Testis (tissue), 2 donors: Measurements from ENCODE around the gene FBXW9.

Experiments used
- CTCF ChIP-seq, 3 experiments: fragments of 450-650 bp in 2 of 3; fragments of 200-600 bp in 1 of 3; sonication (generic) in 1 of 3; IDR thresholded peaks; one replicate each; pipeline ENCODE4 v1.5.1; 2016 to 2019; ENCODE audit warnings: antibody characterized with exemption in 3 of 3, mild to moderate bottlenecking in 2 of 3, moderate library complexity in 1 of 3
- POLR2A ChIP-seq: fragments of 450-650 bp; IDR thresholded peaks from one replicate; pipeline ENCODE4 v1.6.1; 2017; ENCODE audit warnings: antibody characterized with exemption, mild to moderate bottlenecking, moderate library complexity

GRCh38 chr19:12652219-12652618 lies 44.2 kb downstream of the FBXW9 start:
- TF ChIP-seq CTCF (IDR thresholded peaks at IDR 0.05) (no peak), POLR2A (no peak)
